Stromal cell of bone marrow (primary cell): ENCODE data around the gene TRPV4.
A peak's percentile ranks its signal among the peaks of the same experiment; 100 is the strongest.

Experiments used
- DNase-seq: peaks from one replicate; pipeline ENCODE4 v3.0.0-alpha.2; 2012; ENCODE audit warnings: low read depth

Gene TRPV4

DNA sequence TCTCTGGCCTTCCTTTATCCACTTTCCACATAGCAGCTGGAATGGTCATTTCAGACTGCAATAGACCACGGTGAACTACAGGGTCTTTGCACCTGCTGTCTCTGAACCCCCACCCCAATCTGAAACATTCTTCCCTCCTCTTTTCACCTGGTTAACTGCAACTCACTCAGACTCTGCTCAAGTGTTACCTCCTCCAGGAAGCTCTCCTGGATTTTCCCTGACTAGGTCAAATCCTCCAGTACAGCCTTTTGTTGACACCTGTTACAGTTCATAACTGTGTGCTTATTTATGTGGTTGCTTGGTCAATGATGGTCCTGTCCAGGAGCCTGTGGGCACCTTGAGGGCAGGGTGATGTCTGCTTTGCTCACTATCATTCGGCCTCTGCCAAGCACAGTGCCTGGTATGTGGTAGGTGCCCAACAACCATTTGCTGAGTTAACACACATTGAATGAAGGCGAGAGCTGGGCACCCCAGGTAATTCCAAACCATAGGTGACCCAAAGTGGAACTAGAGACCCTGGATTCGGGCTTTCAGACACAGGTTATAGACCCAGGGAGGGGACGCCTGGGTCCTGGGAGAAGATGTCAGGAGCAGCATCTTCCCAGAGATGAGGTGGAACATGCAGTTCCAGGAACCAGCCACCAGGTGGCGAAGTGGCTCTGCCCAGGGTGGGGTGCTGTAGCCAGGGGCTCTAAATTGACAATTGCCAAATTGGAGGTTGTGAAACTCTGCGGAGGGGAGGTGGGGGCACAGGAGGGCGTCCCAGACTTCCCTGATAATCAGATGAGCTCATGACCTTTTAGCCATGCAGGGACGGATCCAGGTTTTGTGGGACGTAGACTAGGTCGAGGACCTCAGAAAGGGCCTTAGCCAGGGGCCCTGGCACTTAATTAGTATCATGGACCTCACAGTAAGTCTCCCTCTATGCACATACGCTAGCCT, 28.1 kb downstream of the TRPV4 start:
- peak; percentile 18 for DNase-seq

DNA sequence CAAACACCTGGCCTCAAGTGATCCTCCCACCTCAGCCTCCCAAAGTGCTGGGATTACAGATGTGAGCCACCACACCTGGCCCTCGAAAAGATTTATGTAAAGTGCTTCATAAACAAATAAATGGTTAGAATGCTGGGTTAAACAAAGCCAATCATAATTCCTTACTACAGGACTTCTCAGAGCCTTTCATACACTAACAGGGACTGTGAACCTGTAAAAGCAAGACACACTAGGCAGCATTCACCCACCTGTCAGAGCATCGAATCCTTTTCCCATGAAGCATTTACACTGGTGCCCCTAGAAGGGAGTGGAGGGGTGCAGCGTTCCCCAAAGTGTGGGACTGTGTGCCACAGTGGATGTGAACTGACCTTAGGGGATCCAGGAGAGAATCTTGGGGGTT, 29.5 kb downstream of the TRPV4 start:
- DNase-seq = no peak

DNA sequence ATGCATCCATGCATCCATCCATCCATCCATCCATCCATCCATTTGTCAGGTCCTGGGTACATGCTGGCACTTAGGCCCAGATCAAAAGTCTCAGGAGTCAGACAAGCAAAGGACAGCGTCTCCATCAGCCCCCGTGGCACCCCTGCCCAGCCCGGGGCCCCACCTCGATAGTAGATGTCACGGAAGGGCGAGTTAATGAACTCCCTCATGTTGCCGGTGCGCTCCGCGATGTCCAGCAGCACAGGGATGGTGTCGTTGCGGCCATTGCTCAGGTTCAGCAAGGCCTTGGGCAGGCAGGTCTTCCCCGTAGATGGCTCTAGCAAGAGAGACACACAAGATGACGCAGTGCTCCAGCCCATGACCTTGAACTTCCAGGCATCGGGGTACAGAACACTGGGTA, 30.4 kb downstream of the TRPV4 start:
- DNase-seq = no peak

DNA sequence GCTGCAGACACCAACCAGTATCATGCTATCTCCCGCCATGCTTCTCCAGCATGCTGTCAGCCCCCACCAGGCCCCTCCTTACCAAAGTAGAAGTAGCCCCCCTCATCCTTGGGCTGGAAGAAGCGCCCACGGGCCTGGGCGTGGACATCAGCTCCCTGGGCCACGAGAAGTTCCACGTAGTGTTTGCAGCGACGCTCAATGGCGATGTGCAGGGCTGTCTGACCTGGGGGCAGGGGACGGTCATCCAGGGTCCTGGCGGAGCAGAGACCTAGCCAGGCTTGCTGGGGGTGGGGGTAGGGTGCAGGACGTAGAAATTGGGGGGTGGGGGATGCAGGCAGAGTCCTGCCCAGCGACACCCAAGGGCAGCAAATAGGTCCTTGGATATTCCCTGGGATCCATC, 32.7 kb downstream of the TRPV4 start:
- no peak for DNase-seq

DNA sequence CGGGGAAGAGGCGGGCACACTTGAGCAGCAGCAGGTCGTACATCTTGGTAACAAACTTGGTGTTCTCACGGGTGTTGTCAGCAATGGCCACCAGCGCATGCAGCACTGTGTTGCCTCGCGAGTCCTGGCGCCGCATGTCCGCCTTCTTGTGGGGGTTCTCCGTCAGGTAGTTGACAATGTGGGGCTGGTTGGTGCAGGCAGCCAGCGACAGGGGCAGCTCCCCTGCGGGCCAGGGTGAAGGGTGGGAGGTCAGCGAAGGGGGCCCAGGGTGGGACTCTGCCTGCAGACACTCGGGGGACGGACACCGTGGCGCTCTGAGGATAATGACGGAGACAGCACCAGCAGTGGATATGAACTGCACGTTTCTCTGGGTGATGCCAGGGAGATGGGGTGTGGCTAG, 34.5 kb downstream of the TRPV4 start:
- no peak for DNase-seq

DNA sequence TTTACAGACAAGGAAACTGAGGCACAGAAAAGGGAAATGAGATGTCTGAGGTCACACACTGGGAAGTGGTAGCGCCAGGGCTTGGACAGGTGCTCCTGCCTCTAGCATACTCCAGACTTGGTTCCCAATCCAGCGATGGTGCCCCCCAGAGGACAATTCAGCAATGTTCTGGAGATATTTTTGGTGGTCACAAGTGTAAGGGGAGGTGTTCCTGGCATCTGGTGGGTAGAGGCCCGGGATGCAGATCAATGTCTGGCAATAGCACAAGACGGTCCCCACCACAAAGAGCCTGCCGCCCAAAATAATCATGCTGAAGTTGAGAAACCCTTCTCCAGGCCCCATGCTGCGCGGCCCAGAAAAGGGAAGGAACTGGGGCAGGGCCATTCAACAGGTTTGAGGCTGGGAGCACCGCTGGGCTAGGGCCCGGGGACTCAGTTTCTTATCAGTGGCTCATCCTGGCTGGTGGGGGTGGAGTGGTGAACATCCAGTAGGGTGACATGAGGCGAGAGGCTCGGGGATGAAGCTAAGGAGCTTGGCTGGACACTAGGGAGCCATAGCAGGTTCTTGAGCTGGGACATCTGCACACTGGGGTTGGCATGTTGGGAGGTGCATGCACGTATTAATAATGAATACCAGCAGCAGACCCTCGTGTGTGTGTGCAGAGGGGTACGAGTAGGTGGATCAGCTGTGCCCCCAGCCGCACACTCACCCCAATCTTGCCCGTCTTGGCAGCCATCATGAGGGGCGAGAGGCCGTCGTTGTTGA, 35.1 kb downstream of the TRPV4 start:
- DNase-seq = no peak

DNA sequence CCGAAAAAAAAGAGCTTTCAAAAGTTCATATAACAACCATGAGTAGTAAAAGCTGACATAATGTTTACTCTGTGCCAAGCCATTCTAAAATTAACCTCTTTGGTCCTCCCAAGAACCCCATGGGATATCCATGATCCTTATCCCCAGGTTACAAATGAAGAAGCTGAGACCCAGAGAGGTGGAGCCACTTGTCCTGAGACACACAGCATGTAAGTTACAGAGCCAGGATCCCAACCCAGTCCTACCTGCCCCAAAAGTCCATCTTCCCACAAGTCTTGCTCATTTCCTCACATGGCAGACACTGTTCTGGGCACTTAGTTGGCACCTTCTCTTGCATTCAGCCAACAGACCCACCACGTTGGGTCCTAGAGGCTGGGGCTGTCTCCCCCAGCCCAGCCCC, 37.1 kb downstream of the TRPV4 start:
- no peak for DNase-seq

DNA sequence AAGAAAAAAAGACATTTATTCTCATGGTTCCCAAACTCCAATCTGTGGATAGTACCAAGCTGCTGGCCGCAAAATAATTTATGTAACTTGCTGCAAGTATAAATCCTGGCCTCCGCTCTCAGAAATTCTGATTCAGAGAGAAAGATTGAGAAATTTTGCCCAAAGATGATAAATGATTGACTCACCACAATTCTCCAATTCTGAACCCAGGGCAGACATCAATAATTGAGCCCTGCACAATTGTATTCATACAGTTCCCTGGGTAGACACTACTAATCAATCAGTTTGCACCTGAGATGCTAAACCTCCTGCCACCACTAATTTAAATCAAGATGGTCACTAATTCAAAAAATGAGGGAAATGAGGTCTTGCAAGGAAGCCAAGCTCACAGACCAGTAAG, 38.2 kb downstream of the TRPV4 start:
- peak; percentile 85 for DNase-seq

DNA sequence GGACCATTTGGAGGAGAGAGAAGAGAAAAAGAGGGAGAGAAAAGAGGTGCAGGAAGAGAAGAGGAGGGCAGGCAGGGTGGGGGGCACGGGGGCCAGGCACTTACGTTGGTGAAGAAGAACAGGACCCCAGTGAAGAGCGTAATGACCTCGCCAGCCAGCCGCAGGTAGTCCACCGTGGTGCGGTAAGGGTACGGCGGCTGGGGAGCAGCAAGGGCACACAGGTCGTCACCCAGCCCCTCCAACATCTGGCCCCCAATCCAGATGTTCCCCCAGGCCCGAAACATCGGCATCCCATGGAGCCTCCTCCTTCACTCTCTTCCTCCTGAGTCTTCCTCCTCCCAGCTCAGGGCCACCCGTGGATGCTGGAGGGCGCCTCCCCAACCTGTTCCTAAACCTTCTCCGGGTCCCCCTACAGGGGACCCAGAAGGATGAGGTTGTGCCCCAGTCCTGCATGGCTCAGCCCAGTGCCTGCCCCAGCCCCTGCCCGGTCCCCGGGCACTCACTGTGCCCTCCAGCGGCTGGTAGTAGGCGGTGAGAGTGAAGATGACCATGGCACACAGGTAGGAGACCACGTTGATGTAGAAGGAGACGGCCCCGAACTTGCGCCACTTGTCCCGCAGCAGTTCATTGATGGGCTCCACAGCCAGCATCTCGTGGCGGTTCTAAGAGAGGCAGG, 39.2 kb downstream of the TRPV4 start:
- no peak for DNase-seq

DNA sequence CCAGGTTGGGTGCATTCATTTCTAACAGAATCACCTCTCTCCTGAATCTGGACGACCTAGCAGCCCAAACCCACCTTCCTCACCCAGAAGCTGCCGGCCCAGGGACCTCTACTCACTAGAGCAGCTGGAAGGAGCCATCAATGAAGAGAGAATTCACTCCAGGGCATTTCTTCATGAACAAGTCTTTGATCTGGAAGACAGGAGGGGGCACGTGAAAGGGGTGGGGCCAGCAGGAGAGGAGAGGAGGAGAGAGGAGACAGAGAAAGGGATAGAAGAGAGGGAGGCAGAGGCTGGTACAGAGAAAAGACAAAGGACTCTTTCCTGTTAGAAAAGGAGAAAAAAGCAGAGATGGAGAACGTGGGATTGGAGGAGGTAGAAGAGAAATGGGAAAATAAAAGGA, 39.8 kb downstream of the TRPV4 start:
- no peak for DNase-seq

DNA sequence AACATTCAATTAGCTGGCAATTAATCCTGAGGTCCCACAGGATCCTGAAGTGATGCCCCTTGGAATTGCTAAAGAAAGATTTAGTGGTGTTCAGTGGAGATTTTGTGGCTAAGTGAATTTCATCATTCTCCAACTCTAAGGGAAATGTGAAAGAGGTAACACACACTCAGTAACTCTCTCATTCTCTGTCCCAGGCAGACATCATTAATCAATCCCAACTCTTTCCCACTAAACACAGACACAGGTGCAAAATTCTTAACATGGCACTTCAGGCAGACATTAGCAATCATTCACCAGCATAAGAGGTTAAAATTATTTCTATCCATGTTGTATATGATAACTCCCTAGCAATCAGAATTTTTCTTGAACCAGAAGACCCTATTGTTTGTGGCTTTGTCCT, 40.2 kb downstream of the TRPV4 start:
- no peak for DNase-seq

DNA sequence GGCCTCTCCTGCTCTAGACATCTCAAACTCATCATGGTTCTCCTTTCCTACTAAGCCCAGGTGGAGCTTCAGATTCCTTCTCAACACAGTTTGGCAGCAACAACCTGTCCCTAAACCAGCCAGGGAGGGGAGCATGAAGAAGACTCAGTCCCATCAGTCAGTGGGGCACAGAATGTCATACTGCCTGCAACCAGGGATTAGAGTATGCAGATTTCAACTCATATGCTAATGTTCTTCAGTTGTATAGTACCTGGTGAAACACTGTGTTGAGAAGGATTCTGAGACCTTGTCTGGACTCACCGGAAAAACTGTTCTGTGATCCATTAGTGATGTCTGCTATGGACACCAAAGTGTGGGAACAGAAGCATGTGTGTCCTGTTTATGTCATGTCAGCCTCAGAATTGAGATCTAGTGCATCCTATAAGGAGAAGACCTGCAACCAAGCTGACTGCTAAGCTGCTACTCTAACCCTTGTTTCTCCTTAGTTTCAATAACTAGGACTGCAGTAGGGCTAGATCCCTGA, 43.6 kb downstream of the TRPV4 start:
- no peak for DNase-seq

DNA sequence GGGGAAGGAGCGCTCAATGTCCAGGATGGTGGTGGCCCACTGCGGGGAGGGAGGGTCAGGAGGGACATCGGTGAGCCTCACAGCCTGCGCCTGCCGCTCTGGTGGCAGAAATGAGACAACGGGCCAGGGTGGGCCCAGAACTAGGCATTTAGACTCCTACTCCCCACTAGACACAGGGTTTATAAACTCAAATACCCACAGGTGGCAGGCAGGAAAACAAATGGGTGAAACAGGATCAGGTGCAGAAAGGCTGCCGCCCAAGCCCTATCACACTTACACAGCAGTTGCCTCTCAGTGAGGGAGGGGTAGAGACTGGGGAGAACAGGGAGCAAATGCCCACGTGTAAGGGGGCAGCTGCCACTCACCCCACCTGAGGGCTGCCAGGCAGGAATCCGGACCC, 46.4 kb downstream of the TRPV4 start:
- DNase-seq = no peak

DNA sequence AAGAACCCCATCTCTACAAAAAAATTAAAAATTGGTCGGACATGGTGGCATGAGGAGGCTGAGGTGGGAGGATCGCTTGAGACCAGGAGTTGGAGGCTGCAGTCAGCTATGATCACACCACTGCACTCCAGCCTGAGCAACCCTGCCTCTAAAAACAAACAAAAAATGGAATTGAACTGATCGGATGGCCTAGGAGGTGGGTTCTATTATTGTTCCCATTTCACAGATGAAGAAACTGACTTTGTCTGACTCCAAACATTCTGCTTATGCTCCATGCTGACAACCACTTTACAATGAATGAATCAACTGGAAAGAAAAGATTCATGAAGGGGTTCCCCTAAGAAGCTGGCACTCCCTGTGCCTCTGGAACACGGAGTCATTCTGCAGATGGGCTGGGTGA, 47.3 kb downstream of the TRPV4 start:
- no peak for DNase-seq

DNA sequence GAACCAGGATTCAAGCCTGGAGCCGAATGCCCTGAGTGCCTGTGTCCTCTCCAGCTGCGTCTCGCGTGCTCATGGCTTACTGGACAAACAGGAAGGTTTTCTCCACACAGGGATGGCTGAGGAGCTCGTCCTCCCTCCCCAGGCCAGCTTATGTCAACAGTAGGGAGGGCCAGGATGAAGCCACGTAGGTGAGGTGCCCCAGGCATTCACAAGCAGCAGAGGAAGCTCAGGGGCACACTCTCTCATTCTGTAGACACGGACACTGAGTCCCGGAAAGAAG, 49.3 kb downstream of the TRPV4 start:
- DNase-seq = no peak

DNA sequence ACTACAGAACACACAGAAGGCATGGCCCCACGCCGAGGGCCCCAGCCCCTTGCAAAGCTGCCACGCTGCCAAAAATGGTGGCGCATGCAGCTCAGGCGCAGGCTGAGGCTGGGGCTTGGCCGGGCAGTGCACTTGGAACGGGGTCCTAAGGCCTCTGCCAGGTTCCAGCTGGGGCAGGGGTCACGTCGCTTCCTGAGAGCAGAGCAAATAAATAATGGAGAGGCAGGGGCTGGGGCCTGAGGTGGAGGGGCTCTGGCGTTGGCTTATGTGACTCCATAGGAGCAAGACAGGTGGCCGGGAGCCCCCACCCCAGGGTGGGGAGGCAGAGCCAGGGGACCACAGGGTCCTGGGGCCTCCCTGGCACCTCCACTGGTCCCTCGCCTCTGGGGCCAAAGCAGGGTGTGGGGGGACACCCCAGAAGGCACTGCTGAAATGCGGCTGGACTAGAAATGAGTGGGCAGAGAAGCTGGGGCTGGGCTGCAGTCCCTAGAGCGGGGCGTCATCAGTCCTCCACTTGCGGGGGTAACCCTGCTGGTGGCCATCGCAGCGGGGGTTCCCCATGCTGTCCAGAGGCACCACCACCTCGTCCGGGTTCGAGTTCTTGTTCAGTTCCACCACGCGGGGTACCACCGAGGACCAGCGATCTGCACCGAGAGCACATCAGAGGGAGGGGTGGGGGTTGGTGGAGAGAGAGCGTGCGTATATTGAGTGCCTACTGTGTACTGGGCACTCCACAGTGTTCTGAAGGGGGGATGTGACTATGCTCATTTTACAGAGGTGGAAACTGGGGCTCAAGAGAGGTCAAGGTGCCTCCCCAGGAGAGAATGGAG, 49.8 kb downstream of the TRPV4 start:
- DNase-seq = no peak

DNA sequence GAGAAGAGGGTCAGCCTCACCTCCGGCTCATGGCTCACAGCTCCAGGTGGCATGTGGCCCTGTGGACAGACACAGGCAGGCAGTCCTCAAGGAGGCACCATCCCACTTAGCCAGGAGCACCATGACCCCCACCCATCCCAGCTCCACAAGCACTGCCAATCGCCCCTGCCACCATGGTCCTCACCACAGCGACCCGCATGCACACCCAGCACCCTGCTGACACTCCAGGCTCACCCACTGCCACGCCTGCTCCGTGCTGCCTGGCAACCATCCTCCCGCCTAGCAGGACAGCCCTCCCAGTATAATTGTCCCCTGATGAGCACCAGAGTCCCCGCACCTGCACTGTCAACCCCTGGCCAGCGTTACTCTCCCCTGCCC, 50.9 kb downstream of the TRPV4 start:
- no peak for DNase-seq

DNA sequence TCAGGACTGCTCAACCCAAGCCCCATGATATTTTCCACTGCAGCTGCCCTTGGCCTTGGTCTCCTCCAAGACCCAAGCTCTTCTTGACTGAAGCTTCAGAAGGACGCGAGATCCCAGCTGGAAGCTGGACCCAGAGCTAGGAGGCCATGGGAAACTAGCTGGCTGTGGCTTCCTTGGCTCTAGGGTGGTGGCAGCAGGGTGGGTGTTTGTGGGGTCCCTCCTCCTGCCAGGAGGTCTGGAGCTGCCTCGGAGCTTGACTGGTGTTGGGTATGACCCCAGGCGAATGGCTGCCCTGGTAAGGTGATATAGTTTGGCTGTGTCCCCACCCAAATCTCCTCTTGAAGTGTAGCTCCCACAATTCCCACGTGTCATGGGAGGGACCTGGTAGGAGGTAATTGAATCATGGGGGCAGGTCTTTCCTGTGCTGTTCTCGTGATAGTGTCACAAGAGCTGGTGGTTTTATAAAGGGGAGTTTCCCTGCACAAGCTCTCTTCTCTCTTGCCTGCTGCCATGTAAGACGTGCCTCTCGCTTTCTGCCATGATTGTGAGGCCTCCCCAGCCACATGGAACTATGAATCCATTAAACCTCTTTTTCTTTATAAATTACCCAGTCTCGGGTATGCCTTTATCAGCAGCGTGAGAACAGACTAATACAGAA, 51.4 kb downstream of the TRPV4 start:
- no peak for DNase-seq

DNA sequence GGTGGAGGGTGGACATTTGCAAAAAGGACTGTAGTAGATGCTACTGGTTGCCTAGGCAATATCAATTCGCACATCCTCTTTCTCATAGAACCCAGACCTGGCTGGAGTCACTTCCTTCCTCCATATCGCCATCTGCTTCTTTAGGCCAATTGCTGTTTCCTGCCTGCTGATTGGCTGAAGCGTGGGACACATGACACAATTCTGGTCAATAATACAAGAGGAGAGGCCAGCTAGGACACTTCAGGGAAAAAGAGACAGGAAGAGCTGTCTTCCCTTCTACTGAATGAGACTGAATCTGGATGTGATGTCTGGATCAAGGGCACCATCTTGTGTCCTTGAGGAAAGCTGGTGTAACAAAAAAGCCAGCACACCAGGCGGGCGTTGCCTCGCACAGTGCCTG, 53.8 kb downstream of the TRPV4 start:
- no peak for DNase-seq

DNA sequence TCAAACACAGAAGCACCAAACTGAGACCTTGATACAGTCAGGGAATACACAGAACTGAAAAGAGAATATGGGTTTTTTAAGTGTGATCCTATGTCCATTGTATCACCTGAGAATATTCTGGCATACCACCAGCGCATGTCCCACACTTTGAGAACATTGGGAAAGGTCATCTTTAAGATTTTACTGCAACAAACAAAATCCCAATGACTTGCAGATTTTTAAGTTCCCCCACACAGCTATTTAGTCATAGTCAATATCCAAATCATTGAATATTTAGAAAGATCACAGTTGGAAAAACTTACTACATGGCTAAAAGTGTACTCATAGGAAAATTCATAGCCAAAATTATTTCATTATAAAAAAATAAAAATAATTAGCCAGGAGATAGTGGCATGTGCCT, 54.5 kb downstream of the TRPV4 start:
- DNase-seq = no peak

DNA sequence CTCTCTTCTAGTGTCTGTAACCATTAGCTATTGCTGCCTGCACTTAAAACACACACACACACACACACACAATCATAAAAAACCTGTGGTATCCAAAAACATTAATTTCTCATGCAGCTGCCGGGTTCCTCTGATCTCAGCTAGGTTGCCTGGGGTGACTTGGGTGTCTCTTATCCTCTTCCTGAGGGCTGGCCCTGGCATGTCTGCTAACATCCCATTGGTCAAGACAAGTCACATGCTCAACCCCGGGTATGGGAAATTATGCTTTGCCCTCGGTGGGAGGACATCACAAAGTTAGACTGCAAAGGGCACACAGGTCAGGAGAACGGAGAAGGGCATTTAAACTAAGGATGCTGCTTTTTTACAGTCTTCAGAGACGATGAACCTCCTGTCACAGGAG, 55.7 kb downstream of the TRPV4 start:
- DNase-seq = no peak

DNA sequence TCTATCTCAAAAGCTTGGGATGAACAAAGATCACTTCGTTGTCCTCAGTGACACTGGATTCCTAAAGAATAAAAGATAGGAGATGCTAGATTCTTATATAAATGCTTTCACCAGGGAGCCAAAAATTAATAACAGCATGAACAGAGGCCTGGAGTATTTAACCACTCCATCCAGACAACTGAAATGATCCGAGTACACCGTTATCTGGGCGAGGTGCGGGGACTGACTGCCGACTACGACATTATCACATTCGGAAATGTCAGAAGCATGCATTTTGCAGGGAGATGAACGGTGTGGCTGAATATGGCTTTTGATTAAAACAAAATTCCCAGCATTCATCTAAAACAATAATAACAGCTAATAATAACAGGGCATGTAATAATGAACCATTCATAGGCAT, 56.6 kb downstream of the TRPV4 start:
- no peak for DNase-seq
